ENCODE measurements around the gene LHX4. TPM values are rescaled to one million over a fixed set of nuclear protein-coding genes. Genes with fewer than 3 reads are reported as not detected.

The LHX4 gene
- total RNA-seq, 1 donor from 2014 or later = 0.36 TPM

GRCh38 chr1:180251526-180252305 lies 21.7 kb downstream of the LHX4 start:
- Mint-ChIP-seq H3K27me3 (ENCODE audit: low read depth, unreplicated experiment) (peaks cover 21% of the 10 kb centered on the region), H3K4me1 (ENCODE audit: low read depth, unreplicated experiment) (peaks cover 23% of the 10 kb centered on the region), H3K27ac (ENCODE audit: unreplicated experiment) (peak overlapping the region; percentile 53), H3K4me3 (ENCODE audit: unreplicated experiment) (no peak overlapping the region), H3K36me3 (ENCODE audit: low read depth, unreplicated experiment) (no peaks in the 10 kb centered on the region), H3K9me3 (ENCODE audit: unreplicated experiment) (peaks cover 2% of the 10 kb centered on the region)
- no peak overlapping the region for H3K4me2 ChIP-seq (ENCODE audit: low read length)
- FAIRE-seq (no peak), DNase-seq (ENCODE audit: low read depth) (no peak)
- H3K9ac ChIP-seq (ENCODE audit: low read length) = no peak overlapping the region
- H2AFZ ChIP-seq (ENCODE audit: low read depth, low read length) = no peak overlapping the region
- peaks cover 2% of the 10 kb centered on the region for H3K4me1 ChIP-seq (ENCODE audit: insufficient read depth, low read length)
- TF ChIP-seq EZH2 (IDR thresholded peaks at IDR 0.05; ENCODE audit: insufficient read depth, low read length) = no peak
- TF ChIP-seq, protein P1, sequence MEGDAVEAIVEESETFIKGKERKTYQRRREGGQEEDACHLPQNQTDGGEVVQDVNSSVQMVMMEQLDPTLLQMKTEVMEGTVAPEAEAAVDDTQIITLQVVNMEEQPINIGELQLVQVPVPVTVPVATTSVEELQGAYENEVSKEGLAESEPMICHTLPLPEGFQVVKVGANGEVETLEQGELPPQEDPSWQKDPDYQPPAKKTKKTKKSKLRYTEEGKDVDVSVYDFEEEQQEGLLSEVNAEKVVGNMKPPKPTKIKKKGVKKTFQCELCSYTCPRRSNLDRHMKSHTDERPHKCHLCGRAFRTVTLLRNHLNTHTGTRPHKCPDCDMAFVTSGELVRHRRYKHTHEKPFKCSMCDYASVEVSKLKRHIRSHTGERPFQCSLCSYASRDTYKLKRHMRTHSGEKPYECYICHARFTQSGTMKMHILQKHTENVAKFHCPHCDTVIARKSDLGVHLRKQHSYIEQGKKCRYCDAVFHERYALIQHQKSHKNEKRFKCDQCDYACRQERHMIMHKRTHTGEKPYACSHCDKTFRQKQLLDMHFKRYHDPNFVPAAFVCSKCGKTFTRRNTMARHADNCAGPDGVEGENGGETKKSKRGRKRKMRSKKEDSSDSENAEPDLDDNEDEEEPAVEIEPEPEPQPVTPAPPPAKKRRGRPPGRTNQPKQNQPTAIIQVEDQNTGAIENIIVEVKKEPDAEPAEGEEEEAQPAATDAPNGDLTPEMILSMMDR (IDR thresholded peaks at IDR 0.05; ENCODE audit: insufficient read depth, low read depth, low read length) = no peak
- no peaks in the 10 kb centered on the region for H3K27me3 ChIP-seq (ENCODE audit: insufficient read depth, low read length)
- H4K20me1 ChIP-seq (ENCODE audit: insufficient read depth, low read length) = no peaks in the 10 kb centered on the region
- no peak overlapping the region for H3K27ac ChIP-seq (ENCODE audit: low read depth, low read length)
- no peaks in the 10 kb centered on the region for H3K79me2 ChIP-seq (ENCODE audit: insufficient read depth, low read length)
- H3K36me3 ChIP-seq (ENCODE audit: insufficient read depth, low read length) = no peaks in the 10 kb centered on the region
- H3K4me3 ChIP-seq (ENCODE audit: insufficient read depth, low read depth, low read length) = no peak overlapping the region
- H3K9me3 ChIP-seq (ENCODE audit: insufficient read depth, low read depth, low read length) = no peaks in the 10 kb centered on the region

DNA sequence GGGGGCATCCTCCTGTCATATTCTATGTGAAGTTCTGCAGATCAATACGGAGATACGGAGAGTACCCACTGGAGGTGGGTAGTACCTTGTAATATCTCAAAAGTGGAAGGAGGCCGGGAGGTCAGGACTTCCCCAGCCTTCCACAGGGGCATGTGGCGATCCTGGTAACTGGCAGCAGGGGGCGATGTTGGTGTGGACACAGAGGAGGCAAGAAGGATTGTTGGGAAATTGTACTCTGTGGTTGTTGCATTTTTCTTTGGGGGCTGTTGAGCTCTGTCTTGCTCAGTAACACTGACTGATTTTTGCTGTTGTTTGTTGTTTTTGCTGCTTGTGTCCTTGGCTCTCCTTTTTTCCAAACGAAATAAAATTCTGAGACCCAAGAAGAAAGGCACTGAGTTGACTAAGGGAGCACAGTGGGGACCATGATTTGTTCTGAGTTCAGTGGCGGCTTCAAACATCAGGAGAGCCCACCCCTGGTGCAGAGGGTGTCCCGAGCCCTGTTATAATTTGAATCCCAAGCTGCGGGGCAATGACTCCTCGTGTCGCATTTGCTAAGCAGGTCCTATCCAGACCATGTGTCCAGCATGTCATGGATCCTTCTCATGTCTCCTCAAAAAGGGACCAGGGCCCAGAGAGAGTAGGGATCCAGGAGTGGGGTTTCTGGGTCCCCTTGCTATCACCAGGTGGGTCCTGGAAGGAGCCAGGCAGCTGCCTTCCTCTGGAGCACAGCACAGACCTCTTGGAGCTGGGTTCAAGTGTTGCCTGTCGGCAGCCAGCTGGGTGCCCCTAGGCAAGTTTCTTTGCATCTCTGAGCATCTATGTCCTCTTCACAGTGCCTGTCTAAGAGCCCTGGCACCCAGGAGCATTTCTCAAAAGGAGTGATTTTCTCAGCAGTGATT lies 22.8 kb downstream of the LHX4 start:
- no peak overlapping the region for H3K4me3 ChIP-seq (ENCODE audit: insufficient read depth, low read depth, low read length)
- Mint-ChIP-seq H3K27ac (ENCODE audit: unreplicated experiment) (no peak overlapping the region), H3K4me1 (ENCODE audit: low read depth, unreplicated experiment) (peaks cover 26% of the 10 kb centered on the region), H3K27me3 (ENCODE audit: low read depth, unreplicated experiment) (peaks cover 21% of the 10 kb centered on the region), H3K9me3 (ENCODE audit: unreplicated experiment) (peaks cover 2% of the 10 kb centered on the region), H3K36me3 (ENCODE audit: low read depth, unreplicated experiment) (no peaks in the 10 kb centered on the region), H3K4me3 (ENCODE audit: unreplicated experiment) (no peak overlapping the region)
- no peak overlapping the region for H3K4me2 ChIP-seq (ENCODE audit: low read length)
- H3K27ac ChIP-seq (ENCODE audit: low read depth, low read length) = no peak overlapping the region
- H2AFZ ChIP-seq (ENCODE audit: low read depth, low read length) = no peak overlapping the region
- no peak overlapping the region for H3K9ac ChIP-seq (ENCODE audit: low read length)
- no peaks in the 10 kb centered on the region for H3K9me3 ChIP-seq (ENCODE audit: insufficient read depth, low read depth, low read length)
- H3K27me3 ChIP-seq (ENCODE audit: insufficient read depth, low read length) = no peaks in the 10 kb centered on the region
- DNase-seq (ENCODE audit: low read depth) (no peak), FAIRE-seq (no peak)
- H3K36me3 ChIP-seq (ENCODE audit: insufficient read depth, low read length) = no peaks in the 10 kb centered on the region
- H3K79me2 ChIP-seq (ENCODE audit: insufficient read depth, low read length) = no peaks in the 10 kb centered on the region
- H3K4me1 ChIP-seq (ENCODE audit: insufficient read depth, low read length) = peaks cover 2% of the 10 kb centered on the region
- H4K20me1 ChIP-seq (ENCODE audit: insufficient read depth, low read length) = no peaks in the 10 kb centered on the region
- TF ChIP-seq, protein P1 (IDR thresholded peaks at IDR 0.05; ENCODE audit: insufficient read depth, low read depth, low read length) = peak; percentile 75
- TF ChIP-seq EZH2 (IDR thresholded peaks at IDR 0.05; ENCODE audit: insufficient read depth, low read length) = no peak

All from astrocyte (in vitro differentiated cells and primary cell).